ENCODE data around the gene RNF34.

DNA sequence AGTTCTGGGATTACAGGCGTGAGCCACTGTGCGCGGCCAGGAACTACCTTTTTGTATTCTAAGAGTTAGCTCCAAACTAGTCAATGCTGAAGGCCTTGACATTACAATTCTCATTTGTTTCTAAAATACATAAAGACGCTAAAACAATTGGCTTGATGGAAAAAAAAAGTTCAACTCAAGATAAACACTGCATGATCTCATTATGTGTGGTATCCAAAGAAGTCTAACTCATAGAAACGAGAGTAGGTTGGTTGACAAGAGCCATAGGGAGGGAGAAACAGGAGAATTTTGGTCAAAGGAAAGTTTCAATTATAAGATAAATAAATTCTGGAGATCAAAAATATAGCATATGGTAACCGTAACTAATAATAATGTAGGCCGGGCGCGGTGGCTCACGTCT is 20.0 kb upstream of the RNF34 start:
- TF ChIP-seq SPI1 (IDR thresholded peaks at IDR 0.05; ENCODE audit: low read depth, low read length), result no peak
- no peak for TF ChIP-seq POLR2AphosphoS5 (IDR thresholded peaks at IDR 0.05; ENCODE audit: low read depth, low read length)
- TF ChIP-seq POLR2A (IDR thresholded peaks at IDR 0.05; ENCODE audit: low read depth, low read length), result no peak
- TF ChIP-seq TAF1 (IDR thresholded peaks at IDR 0.05; ENCODE audit: low read depth, low read length), result no peak
- TF ChIP-seq PAX5 (IDR thresholded peaks at IDR 0.05; ENCODE audit: insufficient read depth, low read length, severe bottlenecking), result no peak
- TF ChIP-seq POU2F2 (IDR thresholded peaks at IDR 0.05; ENCODE audit: low read depth, low read length), result no peak
